Stimulated activated CD8-positive, alpha-beta memory T cell treated with anti-CD3 and anti-CD28 coated beads, Interleukin-12 subunit alpha, Interleukin-12 subunit beta, amount 100 ng/mL, for 24 hours (primary cell): ENCODE results near the gene TMEM14C.
A peak's percentile ranks its signal among the peaks of the same experiment; 100 is the strongest.
"Not testable (repeated sequence)": the region's sequence is repeated elsewhere in the genome, so short reads cannot be mapped to it uniquely, and the experiment has no call there.

Source experiments
- DNase-seq: peaks from one replicate; pipeline ENCODE4 v3.0.0-alpha.2; 2020; ENCODE audit errors: extremely low read depth

The TMEM14C gene

GRCh38 chr6:10720960-10721849, 1.7 kb upstream of the TMEM14C start:
- DNase-seq = not testable (repeated sequence)

- DNase-seq = no peak
Observed at GRCh38 chr6:10721850-10722569, 860 bp upstream of the TMEM14C start.

DNA sequence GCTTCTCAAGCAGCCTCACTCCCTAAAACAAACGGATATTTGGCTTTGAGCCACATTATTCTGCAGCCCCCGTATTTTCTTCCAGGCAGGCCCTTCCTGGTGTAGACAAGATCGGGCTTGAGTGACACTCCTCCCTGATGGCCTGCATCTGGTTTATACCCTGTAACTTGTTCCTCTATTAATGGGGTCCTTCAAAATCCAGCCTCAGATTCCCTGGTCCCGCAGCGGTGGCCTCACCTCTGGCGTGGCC, 375 bp upstream of the TMEM14C start:
- DNase-seq = no peak

GRCh38 chr6:10723567-10723881, 654 bp downstream of the TMEM14C start:
- no peak for DNase-seq

DNA sequence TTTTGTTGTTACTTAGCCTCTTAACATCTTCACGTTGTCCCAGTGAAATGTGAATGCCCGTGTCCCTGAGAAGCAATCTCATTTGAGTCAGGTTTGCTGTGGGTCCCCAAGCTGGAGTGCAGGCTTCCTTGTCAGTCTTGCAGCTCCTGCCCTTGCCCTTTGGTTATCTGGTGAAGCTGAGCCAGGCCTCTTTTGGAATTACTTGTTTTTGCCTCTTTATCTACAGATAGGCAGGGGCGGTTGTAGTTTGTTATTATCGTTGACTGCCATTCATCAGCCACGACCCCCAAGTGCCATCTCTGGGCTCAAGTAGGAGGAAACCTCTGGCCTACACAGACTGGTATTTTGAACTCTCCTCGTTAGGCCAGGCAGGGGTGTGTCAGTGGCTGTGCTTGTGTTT, 2.2 kb downstream of the TMEM14C start:
- DNase-seq = no peak

DNA sequence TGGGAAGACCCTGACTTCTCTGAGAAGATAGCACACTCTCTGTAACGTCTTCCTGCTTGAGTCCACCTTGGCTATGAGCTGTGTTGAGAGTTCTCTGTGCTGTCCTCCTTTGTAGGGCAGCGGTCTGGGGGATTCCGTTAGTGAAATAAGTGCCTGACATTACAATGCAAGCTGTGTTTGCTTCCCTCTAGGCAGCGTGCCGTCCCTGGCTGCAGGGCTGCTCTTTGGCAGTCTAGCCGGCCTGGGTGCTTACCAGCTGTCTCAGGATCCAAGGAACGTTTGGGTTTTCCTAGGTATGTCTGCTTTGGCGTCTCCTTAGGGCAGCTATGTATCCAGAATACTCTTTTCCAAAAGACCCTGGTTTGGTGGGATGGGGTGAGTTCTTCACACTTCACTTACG, 2.8 kb downstream of the TMEM14C start:
- no peak for DNase-seq

GRCh38 chr6:10730254-10730653, 7.4 kb downstream of the TMEM14C start:
- DNase-seq = no peak

DNA sequence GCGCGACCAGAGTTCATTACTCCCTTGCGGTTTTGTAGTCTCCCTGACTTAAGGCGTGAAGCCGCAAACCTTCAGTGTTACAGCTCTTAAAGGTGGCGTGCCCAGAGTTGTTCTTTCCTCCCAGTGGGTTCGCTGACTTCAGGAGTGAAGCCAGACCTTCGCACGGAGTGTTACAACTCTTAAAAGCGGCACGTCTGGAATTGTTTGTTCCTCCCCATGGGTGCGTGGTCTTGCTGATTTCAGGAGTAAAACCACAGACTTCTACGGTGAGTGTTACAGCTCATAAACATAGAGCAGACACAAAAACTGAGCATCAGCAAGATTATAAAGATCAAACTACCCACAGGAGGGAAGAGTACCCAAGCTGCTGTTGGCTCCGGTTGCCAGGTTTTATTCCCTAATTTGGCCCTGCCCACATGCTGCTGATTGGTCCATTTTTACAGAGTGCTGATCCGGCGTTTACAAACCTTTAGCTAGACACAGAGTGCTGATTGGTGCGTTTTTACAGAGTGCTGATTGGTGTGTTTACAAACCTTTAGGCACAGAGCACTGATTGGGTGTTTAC, 10.4 kb downstream of the TMEM14C start:
- DNase-seq = no peak

GRCh38 chr6:10733863-10734262, 11.0 kb downstream of the TMEM14C start:
- DNase-seq = no peak

DNA sequence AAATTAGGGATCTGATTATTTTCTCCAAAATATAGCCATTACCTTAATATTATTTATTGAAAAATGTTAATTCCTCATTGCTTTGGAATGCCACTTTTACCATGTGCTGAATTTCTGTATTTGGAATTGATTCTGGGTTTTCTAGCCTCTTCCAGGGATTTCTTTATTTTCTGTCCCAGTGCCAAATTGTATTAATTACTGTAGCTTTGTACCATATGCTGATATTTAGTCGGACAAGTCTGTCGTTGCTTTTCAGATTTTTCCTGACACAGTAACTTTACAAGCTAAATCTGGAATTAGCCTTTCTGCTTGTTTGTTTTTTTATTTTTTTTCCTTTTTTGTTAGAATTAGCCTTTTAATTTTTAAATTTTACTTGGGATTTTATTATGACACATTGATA, 13.9 kb downstream of the TMEM14C start:
- no peak for DNase-seq

DNA sequence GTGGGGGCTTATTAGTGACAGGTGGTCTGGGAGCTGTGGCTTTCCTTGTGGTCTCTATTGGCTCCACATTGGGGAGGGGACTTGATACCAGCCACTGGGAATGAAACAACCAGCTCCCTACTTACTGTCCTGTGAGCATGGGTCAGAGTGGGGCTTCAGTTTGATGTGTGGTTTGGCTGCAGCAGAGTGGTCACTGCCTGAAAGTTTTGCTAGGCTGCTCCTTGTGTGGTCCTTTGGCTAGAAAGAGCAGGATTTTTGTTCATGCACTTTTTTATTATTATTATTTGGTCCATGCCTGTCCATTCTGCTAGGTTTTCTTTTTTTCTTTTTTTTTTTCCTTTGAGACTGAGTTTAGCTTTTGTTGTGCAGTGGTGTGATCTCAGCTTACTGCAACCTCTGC, 17.2 kb downstream of the TMEM14C start:
- DNase-seq = no peak

DNA sequence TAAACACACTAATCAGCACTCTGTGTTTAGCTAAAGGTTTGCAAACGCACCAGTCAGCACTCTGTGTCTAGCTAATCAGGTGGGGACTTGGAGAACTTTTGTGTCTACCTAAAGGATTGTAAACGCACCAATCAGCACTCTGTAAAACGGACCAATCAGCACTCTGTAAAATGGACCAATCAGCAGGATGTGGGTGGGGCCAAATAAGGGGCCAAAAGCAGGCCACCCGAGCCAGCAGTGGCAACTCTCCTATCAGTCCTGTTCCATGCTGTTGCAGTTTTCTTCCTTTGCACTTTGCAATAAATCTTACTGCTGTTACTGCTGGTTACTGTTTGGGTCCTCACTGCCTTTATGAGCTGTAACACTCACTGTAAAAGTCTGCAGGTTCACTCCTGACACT, 18.8 kb downstream of the TMEM14C start:
- DNase-seq = not testable (repeated sequence)

DNA sequence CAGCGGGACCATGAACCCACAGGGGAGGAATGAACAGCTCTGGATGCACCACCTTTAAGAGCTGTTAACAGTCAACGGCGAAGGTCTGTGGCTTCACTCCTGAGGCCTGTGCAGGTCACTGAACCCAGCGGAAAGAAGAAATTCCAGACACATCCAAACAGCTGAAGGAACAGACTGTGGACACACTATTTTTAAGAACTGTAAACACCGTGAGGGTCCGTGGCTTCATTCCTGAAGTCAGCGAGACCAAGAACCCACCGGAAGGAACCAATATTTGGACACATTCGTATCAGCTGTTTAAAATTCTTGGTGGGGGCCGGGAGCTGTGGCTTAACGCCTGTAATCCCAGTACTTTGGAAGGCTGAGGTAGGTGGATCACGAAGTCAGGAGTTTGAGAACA, 19.4 kb downstream of the TMEM14C start:
- no peak for DNase-seq

GRCh38 chr6:10743515-10743914, 20.6 kb downstream of the TMEM14C start:
- no peak for DNase-seq

- no peak for DNase-seq
Observed at GRCh38 chr6:10745116-10745515, 22.2 kb downstream of the TMEM14C start.

DNA sequence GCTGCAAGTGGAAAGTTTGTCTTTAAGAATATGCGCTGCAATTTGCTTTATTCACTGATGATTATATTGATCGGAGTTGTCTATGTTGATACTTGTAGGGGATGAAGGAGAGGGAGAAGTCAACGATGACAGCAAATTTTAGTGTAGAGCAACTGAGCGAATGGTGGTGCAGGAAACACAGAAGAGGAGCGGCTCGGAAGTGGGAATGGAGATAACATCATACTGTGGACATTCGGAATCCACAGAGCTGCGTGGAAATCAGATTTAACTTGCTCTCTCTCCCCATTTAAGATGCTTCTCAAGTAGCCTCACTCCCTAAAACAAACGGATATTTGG, 24.0 kb downstream of the TMEM14C start:
- no peak for DNase-seq

DNA sequence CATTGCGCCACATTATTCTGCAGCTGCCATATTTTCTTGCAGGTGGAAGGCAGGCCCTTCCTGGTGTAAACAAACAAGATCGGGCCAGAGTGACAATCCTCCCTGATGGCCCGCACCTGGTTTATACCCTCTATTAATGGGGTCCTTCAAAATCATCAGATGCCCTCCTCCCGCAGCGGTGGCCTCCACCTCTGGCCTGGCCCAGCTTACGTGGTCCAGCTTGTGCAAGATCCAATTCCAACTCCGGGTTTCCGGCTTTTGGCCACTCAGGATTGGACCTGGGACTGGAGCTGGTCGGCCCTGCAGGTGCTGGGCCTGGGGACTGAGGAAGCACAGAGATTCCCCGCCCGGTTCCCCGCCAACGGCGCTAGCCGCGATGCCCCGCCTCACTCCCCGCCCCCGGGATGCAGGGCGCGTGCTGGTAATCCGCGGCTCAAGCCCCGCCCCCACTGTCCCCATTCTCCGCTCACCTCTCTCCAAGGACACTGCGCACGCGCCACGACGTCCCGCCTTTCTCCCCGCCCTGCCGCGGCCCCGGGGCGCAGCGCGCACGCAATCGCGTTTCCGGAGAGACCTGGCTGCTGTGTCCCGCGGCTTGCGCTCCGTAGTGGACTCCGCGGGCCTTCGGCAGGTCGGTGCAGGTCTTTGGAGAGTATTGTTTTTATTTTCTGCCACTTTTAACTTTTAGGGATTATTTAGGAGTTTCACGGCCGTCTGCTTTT, 24.5 kb downstream of the TMEM14C start, which contains the start of gene TMEM14B:
Gene TMEM14B, plus strand, starts transcription at position 555 of the 722 bp plus-strand sequence. CDS start 1,441 bp downstream, outside the sequence.
- peak; percentile 99 for DNase-seq

DNA sequence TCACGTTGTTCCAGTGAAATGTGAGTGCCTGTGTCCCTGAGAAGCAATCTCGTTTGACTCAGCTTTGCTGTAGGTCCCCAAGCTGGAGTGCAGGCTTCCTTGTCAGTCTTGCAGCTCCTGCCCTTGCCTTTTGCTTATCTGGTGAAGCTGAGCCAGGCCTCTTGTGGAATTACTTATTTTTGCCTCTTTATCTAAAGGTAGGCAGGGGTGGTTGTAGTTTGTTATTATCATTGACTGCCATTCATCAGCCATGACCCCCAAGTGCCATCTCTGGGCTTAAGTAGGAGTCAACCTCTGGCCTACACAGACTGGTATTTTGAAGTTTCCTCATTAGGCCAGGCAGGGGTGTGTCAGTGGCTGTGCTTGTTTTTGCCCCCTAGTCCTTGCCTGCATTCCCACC, 26.9 kb downstream of the TMEM14C start:
- no peak for DNase-seq

DNA sequence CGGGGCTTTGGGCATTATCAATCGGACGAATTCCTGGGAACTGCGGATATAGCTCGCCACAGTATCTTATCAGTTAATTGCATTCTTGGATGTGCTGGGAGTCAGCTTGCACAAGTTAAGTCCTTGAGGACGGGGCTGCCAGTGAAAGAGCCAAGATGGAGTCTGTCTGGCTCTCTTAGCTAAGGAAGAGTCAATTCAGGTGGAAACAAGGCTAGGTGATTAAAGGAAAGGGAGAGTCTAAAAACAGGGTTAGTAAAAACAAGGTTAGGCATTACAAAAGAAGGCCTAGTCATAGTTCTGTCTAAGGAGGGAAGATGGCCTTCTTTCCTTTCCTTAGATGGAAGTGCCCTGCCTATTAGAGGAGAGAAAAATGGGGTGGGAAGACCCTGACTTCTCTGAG, 27.7 kb downstream of the TMEM14C start:
- not testable (repeated sequence) for DNase-seq

GRCh38 chr6:10751757-10752156, 28.9 kb downstream of the TMEM14C start:
- DNase-seq = not testable (repeated sequence)

DNA sequence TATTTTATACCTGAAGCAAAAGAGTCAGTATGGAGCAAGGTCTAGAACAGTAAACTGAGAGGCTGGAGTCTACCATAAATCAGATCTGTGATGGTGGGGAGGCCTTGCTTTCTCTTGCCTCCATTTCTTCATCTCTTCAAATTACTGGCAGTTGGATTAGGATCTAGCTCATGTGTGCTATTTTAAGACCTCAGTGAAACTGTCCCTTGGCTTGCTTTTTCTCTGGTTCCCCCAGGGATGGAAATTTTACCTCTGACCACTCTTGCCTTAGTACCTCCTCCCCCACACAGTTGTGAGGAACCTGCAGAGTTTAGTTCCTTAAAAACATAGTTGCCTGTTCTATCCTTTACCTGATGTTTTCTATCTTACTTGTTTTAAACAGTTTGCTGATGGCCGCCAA, 33.2 kb downstream of the TMEM14C start:
- DNase-seq = no peak

- no peak for DNase-seq
Observed at GRCh38 chr6:10759312-10759839, 36.5 kb downstream of the TMEM14C start.
